Ovary (tissue), 9 donors: ENCODE data around the gene BBX. TPM values are rescaled to one million over a fixed set of nuclear protein-coding genes. Genes with fewer than 3 reads are reported as not detected.

Experiments
- DNase-seq, 5 donors: peaks; one replicate each; pipeline ENCODE4 v3.0.0-alpha.2; 2019 to 2020
- H3K27ac ChIP-seq, 2 donors: fragments of 200-600 bp; one replicate each; pipeline versions ENCODE4 v1.5.1 to v1.8.0; 2019 to 2022
- H3K27me3 ChIP-seq: fragments of 200-600 bp; one replicate; pipeline ENCODE4 v1.8.0; 2022
- H3K36me3 ChIP-seq: fragments of 200-600 bp; sonication (generic); one replicate; pipeline ENCODE4 v1.5.1; 2019
- H3K4me1 ChIP-seq: one replicate; pipeline ENCODE4 v1.8.1; 2013; ENCODE audit warnings: mild to moderate bottlenecking, moderate library complexity; ENCODE audit not compliant: insufficient read depth
- H3K4me3 ChIP-seq: fragments of 200-600 bp; sonication (generic); one replicate; pipeline ENCODE4 v1.5.1; 2017
- H3K9me3 ChIP-seq, 2 donors: fragments of 200-600 bp in 1 of 2; sonication (generic) in 1 of 2; one replicate each; pipeline versions ENCODE4 v1.5.1 to v1.8.1; 2013 to 2019; ENCODE audit warnings: mild to moderate bottlenecking in 1 of 2, moderate library complexity in 1 of 2
- CTCF ChIP-seq, 3 donors: fragments of 450-650 bp in 2 of 3; fragments of 200-600 bp in 1 of 3; IDR thresholded peaks; one replicate each; pipeline versions ENCODE4 v1.5.1 to v1.8.0; 2016 to 2022; ENCODE audit warnings: antibody characterized with exemption in 3 of 3, mild to moderate bottlenecking in 1 of 3
- EP300 ChIP-seq: sonication (generic); formaldehyde crosslinking; IDR thresholded peaks from one replicate; pipeline ENCODE4 v1.6.1; 2017; ENCODE audit warnings: antibody characterized with exemption
- POLR2A ChIP-seq: fragments of 450-650 bp; IDR thresholded peaks from one replicate; pipeline ENCODE4 v1.6.1; 2017; ENCODE audit warnings: antibody characterized with exemption, mild to moderate bottlenecking, moderate library complexity
- WGBS, 3 donors: extraction: QIAGEN DNeasy Blood & Tissue Kit in 1 of 3; methylation state at CpG; one replicate each; pipeline versions ENCODE4 v1.1.5 to v1.1.7; 2013 to 2017; 5-methylcytosine and 5-hydroxymethylcytosine counted together
- intact Hi-C, 4 donors: fragments of 100-400 bp; cut with DNase I; formaldehyde crosslinking; loops; one replicate each; pipeline versions ENCODE4 v1.11.0 to v1.15.1; 2022 to 2023
- polyA plus RNA-seq, 2 donors: library from polyadenylated mRNA; stranded (reverse); fragments of 200-250 nt in 1 of 2; fragments of 350-450 nt in 1 of 2; fragmentation: Illumina TruSeq in 1 of 2; extraction: RNeasy Lipid Tissue Mini Kit (QIAGEN cat#74804) in 1 of 2; gene quantifications; one replicate each; pipeline ENCODE4 v1.2.3, GENCODE V29; 2013 to 2014
- total RNA-seq, 7 donors: library from RNA; depleted of rRNA in 2 of 7; stranded (reverse); fragments of >200 nt in 2 of 7; fragmentation: NEBNext Ultra II Directional in 3 of 7; extraction: Animal tissue kit (Norgen Biotek cat#: 25700) in 3 of 7; gene quantifications; one replicate each; pipeline versions ENCODE4 v1.1.0 to v1.2.4, GENCODE V29; 2016 to 2023
- donor health status: DM: no; HTN: no; CAD: no; lungs with moderate emphysema.
- donor health status: DM: no; HTN: no; CAD: no.
- donor health status: Bipolar disorder and iron deficiency.
- donor health status: DM: yes; HTN: yes; CAD: no.
- donor health status: DM: no; HTN: no; CAD: no.
- donor health status: DM: yes; HTN: yes; CAD: no.

BBX gene
- total and polyA plus RNA-seq, 9 donors: 15.8 to 114 (median 86.3) TPM

- intact Hi-C loops: no loop called here
- TF ChIP-seq CTCF (IDR thresholded peaks at IDR 0.05) (no peak), EP300 (no peak), POLR2A (no peak)
- Histone ChIP-seq H3K4me1 (no peaks in the 10 kb centered on the region), H3K4me3 (no peak overlapping the region), H3K27me3 (no peaks in the 10 kb centered on the region), H3K27ac (no peak overlapping the region), H3K36me3 (no peaks in the 10 kb centered on the region), H3K9me3 (no peaks in the 10 kb centered on the region)
- 93 to 96% (median 93%) methylated on average over 3 of the region's 3 CpGs for WGBS, 3 donors
- DNase-seq: no peak
Observed at GRCh38 chr3:107578523-107578922, 55.8 kb downstream of the BBX start.

DNA sequence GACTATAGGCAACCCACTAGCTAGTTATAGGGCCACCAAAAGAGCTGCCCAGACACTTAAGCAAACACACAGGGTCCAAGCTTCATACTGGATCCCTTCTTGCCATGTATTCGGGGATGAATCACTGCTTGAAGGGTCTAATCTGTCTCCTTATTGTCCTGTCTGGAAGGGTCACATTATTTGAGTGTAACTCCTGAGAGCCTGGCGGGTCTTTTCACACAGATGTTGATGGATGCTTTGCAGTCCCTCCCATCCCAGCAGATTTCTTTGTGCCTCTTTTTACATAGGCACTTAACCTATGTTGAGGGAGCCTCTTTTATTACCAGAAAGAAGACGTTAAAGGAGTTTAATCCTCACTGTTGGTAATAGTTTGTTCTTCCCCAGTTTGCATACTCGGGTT, 56.6 kb downstream of the BBX start:
- DNase-seq: no peak
- intact Hi-C loops: no loop called here
- no peaks in the 10 kb centered on the region for H3K27me3 ChIP-seq
- H3K36me3 ChIP-seq: no peaks in the 10 kb centered on the region
- no peaks in the 10 kb centered on the region for H3K9me3 ChIP-seq
- TF ChIP-seq CTCF (IDR thresholded peaks at IDR 0.05) (no peak), POLR2A (no peak)
- H3K4me1 ChIP-seq: no peaks in the 10 kb centered on the region
- WGBS, 3 donors: 83 to 88% (median 88%) methylated on average over 4 of the region's 4 CpGs
- H3K27ac ChIP-seq: no peak overlapping the region
- H3K4me3 ChIP-seq: no peak overlapping the region

GRCh38 chr3:107581230-107581629, 58.5 kb downstream of the BBX start:
- no peak for DNase-seq
- Histone ChIP-seq H3K27ac (no peak overlapping the region), H3K27me3 (no peaks in the 10 kb centered on the region), H3K9me3 (no peaks in the 10 kb centered on the region), H3K4me1 (no peaks in the 10 kb centered on the region), H3K36me3 (no peaks in the 10 kb centered on the region), H3K4me3 (no peak overlapping the region)
- intact Hi-C loops: no loop called here
- WGBS, 3 donors: 48 to 61% (median 58%) methylated on average over 1 of the region's 1 CpG
- TF ChIP-seq EP300: no peak
- no peak for TF ChIP-seq POLR2A
- no peak for TF ChIP-seq CTCF (IDR thresholded peaks at IDR 0.05)

GRCh38 chr3:107588217-107588616, 65.5 kb downstream of the BBX start:
- 21 to 53% (median 32%) methylated on average over 1 of the region's 1 CpG for WGBS, 3 donors

More at GRCh38 chr3:107588217-107588616, 65.5 kb downstream of the BBX start:
- Histone ChIP-seq H3K27ac (no peak overlapping the region), H3K4me3 (no peak overlapping the region), H3K36me3 (no peaks in the 10 kb centered on the region), H3K27me3 (no peaks in the 10 kb centered on the region), H3K4me1 (peaks cover 4% of the 10 kb centered on the region), H3K9me3 (no peaks in the 10 kb centered on the region)
- no peak for DNase-seq
- intact Hi-C loops: no loop called here
- TF ChIP-seq POLR2A (no peak), EP300 (no peak), CTCF (IDR thresholded peaks at IDR 0.05) (no peak)
